Tibial nerve (tissue), 4 donors: ENCODE data around the gene GALM. TPM values are rescaled to one million over a fixed set of nuclear protein-coding genes. Genes with fewer than 3 reads are reported as not detected.
A peak's percentile ranks its signal among the peaks of the same experiment; 100 is the strongest.

Source experiments
- DNase-seq, 2 donors: peaks; one replicate each; pipeline ENCODE4 v3.0.0-alpha.2; 2019; ENCODE audit warnings: low spot score in 2 of 2
- H3K27ac ChIP-seq, 4 donors: fragments of 200-600 bp; sonication (generic) in 3 of 4; one replicate each; pipeline ENCODE4 v1.5.1; 2017 to 2019; ENCODE audit warnings: mild to moderate bottlenecking in 1 of 4
- H3K27me3 ChIP-seq, 2 donors: fragments of 200-600 bp; sonication (generic) in 1 of 2; one replicate each; pipeline versions ENCODE4 v1.5.1 to v1.6.0; 2017 to 2019
- H3K36me3 ChIP-seq, 3 donors: fragments of 200-600 bp; sonication (generic); one replicate each; pipeline ENCODE4 v1.5.1; 2018 to 2019
- H3K4me1 ChIP-seq, 4 donors: fragments of 200-600 bp; sonication (generic) in 3 of 4; one replicate each; pipeline ENCODE4 v1.5.1; 2017 to 2019
- H3K4me3 ChIP-seq, 4 donors: fragments of 200-600 bp; sonication (generic) in 3 of 4; one replicate each; pipeline ENCODE4 v1.5.1; 2017 to 2019; ENCODE audit warnings: mild to moderate bottlenecking in 1 of 4, moderate library complexity in 1 of 4
- H3K9me3 ChIP-seq, 4 donors: fragments of 200-600 bp; sonication (generic) in 3 of 4; one replicate each; pipeline ENCODE4 v1.5.1; 2017 to 2019
- CTCF ChIP-seq, 5 experiments: fragments of 200-600 bp in 3 of 5; fragments of 450-650 bp in 2 of 5; sonication (generic) in 3 of 5; IDR thresholded peaks; one replicate each; pipeline ENCODE4 v1.5.1; 2016 to 2019; ENCODE audit warnings: antibody characterized with exemption in 5 of 5, mild to moderate bottlenecking in 3 of 5, moderate library complexity in 2 of 5
- EP300 ChIP-seq, 2 donors: sonication (generic); formaldehyde crosslinking; IDR thresholded peaks; one replicate each; pipeline ENCODE4 v1.6.1; 2017; ENCODE audit warnings: antibody characterized with exemption in 2 of 2, mild to moderate bottlenecking in 1 of 2
- POLR2A ChIP-seq, 2 donors: fragments of 450-650 bp; IDR thresholded peaks; one replicate each; pipeline ENCODE4 v1.6.1; 2017; ENCODE audit warnings: antibody characterized with exemption in 2 of 2, mild to moderate bottlenecking in 2 of 2, moderate library complexity in 2 of 2
- WGBS, 2 donors: methylation state at CpG; one replicate each; pipeline ENCODE4 v1.1.5; 2018; 5-methylcytosine and 5-hydroxymethylcytosine counted together
- total RNA-seq, 4 donors: library from RNA; depleted of rRNA; stranded (reverse); fragments of >200 nt; gene quantifications; one replicate each; pipeline ENCODE4 v1.1.0, GENCODE V29; 2016

Gene GALM
- total RNA-seq, 4 donors from 2014 or later, result 20.7 to 57.9 (median 34.2) TPM

DNA sequence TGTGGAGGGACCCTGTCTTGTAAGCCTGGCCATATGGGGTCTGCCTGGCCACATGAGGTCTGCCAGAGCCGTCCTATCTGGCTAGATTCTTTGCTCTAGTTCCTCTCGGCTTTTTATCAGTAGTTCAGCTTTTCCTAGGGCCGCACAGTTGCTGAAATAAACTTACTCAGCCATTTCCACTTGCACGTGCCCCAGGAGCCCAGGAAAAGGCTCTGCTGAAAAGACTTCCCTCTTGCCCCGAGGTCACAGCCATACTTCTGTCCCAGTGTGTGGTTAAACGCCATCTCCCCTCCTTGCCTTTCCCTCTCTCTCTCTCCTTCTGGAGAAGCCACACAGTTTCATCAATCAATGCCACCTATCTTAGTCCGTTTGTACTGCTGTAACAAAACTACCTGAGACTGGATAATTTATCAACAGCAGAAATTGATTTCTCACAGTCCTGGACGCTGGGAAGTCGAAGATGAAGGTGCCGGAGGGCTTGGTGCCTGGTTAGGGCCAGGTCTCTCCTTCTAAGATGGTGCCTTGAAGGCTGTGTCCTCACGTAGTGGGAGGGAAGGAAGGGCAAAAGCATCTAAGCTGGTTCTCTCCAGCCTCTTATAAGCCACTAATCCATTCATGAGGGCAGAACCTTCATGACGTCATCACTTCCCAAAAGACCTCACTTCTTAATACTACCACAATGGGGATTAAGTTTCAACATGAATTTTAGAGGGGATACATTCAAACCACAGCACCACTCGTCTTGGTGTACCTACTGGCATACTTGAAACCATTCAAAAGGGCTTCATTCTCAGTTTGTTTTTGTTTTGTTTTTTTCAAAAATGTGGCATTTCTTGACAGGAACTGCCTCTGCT is 11.2 kb upstream of the GALM start:
- 69 to 71% methylated on average over 13 of the region's 13 CpGs for WGBS, 2 donors
- no peaks in the 10 kb centered on the region for H3K27me3 ChIP-seq

DNA sequence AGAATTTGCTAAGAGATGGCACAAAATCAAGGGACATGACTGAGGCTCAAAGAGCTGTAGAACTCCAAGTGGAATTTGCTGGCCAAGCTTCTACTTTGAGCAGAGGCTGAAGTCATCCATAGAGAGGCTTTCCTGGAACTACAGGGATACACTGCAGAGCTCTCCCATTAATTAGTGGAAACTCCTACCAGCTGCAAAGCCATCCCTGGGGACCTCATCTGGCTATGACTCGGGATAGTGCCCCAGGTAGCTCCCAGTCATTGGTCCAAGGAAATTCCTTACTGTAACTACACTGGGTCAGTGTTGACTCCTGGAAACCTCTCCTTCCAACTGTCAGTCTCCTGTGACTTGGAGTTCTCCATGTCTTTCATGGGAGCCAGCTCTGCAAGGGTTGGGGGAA is 10.5 kb upstream of the GALM start:
- TF ChIP-seq EP300 (IDR thresholded peaks at IDR 0.05), result no peak
- TF ChIP-seq CTCF (IDR thresholded peaks at IDR 0.05), result no peak
- TF ChIP-seq POLR2A (IDR thresholded peaks at IDR 0.05), result no peak
- WGBS, 2 donors, result 57 to 71% methylated on average over 1 of the region's 1 CpG

More for the DNA sequence above, 11.2 kb upstream of the GALM start:
- H3K4me1 ChIP-seq, result peaks cover 0 to 4% (median 0%) of the 10 kb centered on the region in 4 donors
- H3K4me3 ChIP-seq, result no peak overlapping the region
- no peak overlapping the region for H3K27ac ChIP-seq
- TF ChIP-seq EP300 (IDR thresholded peaks at IDR 0.05), result peak in 1 of 2 donors; percentile 33
- no peak for TF ChIP-seq CTCF (IDR thresholded peaks at IDR 0.05)
- TF ChIP-seq POLR2A (IDR thresholded peaks at IDR 0.05), result no peak
- H3K9me3 ChIP-seq, result no peaks in the 10 kb centered on the region
- no peaks in the 10 kb centered on the region for H3K36me3 ChIP-seq
- DNase-seq, result no peak

GRCh38 chr2:38656866-38657480 is 8.9 kb upstream of the GALM start:
- Histone ChIP-seq H3K9me3 (no peaks in the 10 kb centered on the region), H3K4me3 (no peak overlapping the region), H3K36me3 (no peaks in the 10 kb centered on the region), H3K27me3 (no peaks in the 10 kb centered on the region), H3K27ac (no peak overlapping the region), H3K4me1 (peaks cover 0 to 4% (median 0%) of the 10 kb centered on the region in 4 donors)
- 83 to 88% methylated on average over 4 of the region's 4 CpGs for WGBS, 2 donors
- no peak for TF ChIP-seq CTCF (IDR thresholded peaks at IDR 0.05)
- no peak for TF ChIP-seq EP300 (IDR thresholded peaks at IDR 0.05)
- TF ChIP-seq POLR2A (IDR thresholded peaks at IDR 0.05), result no peak
- no peak for DNase-seq

More for the DNA sequence above, 10.5 kb upstream of the GALM start:
- Histone ChIP-seq H3K4me1 (peaks cover 0 to 4% (median 0%) of the 10 kb centered on the region in 4 donors), H3K9me3 (no peaks in the 10 kb centered on the region), H3K4me3 (no peak overlapping the region), H3K27ac (no peak overlapping the region), H3K36me3 (no peaks in the 10 kb centered on the region), H3K27me3 (no peaks in the 10 kb centered on the region)
- DNase-seq, result no peak

DNA sequence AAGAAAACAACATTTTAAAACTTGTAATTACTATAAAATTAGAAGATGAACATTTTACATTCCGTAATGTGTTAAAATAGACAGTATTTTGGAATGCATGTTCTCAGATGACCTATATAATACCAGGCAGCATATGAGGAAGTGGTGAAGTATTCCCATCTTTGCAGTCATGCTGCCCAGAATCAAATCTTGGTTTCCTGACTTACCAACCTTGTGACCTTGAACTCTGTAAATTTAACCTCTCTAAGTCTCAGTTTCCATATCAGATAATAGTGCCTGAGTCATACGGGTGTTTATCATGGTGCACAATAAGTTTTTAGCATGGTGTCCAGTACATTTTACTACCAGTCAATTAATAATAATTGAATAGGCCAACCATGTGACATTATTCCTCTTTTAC is 7.3 kb upstream of the GALM start:
- Histone ChIP-seq H3K36me3 (no peaks in the 10 kb centered on the region), H3K4me1 (peaks cover 0 to 4% (median 0%) of the 10 kb centered on the region in 4 donors), H3K27me3 (no peaks in the 10 kb centered on the region), H3K27ac (no peak overlapping the region), H3K4me3 (no peak overlapping the region), H3K9me3 (no peaks in the 10 kb centered on the region)
- no peak for DNase-seq
- 68 to 89% methylated on average over 2 of the region's 2 CpGs for WGBS, 2 donors
- TF ChIP-seq POLR2A (IDR thresholded peaks at IDR 0.05) (no peak), CTCF (IDR thresholded peaks at IDR 0.05) (no peak), EP300 (IDR thresholded peaks at IDR 0.05) (no peak)

DNA sequence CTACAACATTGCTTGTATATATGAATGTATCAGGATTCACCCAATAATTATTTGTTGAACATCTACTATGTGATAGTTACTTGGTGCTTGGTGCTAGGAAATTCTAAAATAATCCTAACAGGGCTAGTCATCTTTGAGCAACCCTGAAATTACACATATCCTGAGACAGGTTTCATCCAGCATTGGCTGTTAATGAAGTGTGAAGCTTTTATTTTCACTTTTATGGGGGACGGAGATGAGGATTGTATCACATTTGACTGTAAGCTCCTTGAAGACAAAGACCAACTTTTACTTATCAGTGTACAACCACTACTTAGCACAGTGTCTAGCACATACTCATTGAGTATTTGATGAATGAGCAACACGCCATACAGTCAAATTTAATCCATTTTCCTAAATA is 6.8 kb upstream of the GALM start:
- no peak for DNase-seq
- TF ChIP-seq EP300 (IDR thresholded peaks at IDR 0.05), result no peak
- no peak for TF ChIP-seq POLR2A (IDR thresholded peaks at IDR 0.05)
- TF ChIP-seq CTCF (IDR thresholded peaks at IDR 0.05), result no peak

More for the DNA sequence above, 6.8 kb upstream of the GALM start:
- H3K4me3 ChIP-seq, result no peak overlapping the region
- no peaks in the 10 kb centered on the region for H3K27me3 ChIP-seq
- no peaks in the 10 kb centered on the region for H3K9me3 ChIP-seq
- 90 to 95% methylated on average over 2 of the region's 2 CpGs for WGBS, 2 donors
- no peaks in the 10 kb centered on the region for H3K4me1 ChIP-seq
- H3K36me3 ChIP-seq, result no peaks in the 10 kb centered on the region
- no peak overlapping the region for H3K27ac ChIP-seq
